IMR-90 (cell line): ENCODE results near the gene SUPV3L1. TPM values are rescaled to one million over a fixed set of nuclear protein-coding genes. Genes with fewer than 3 reads are reported as not detected.

Experiments
- ATAC-seq: fragments of 200-7000 bp; cut with Tn5 transposase; 2 replicates; pipeline ENCODE4 v1.9.1; 2020; ENCODE audit warnings: low read depth, mild to moderate bottlenecking, moderate library complexity
- BruUV-seq: library from RNA; stranded (reverse); fragments of 400-500 nt; replicated peaks from 2 replicates; lab custom pipeline; 2021; lab: Mats Ljungman, UMichigan
- CTCF ChIA-PET: fragments of 300-600 bp; formaldehyde crosslinking; extraction: SDS; loops from one replicate; lab custom pipeline; 2021; ENCODE audit warnings: antibody characterized with exemption; lab: Yijun Ruan, JAX
- POLR2A ChIA-PET: fragments of 300-600 bp; sonication (Branson Sonifier 250); formaldehyde crosslinking; loops from one replicate; lab custom pipeline; 2022; ENCODE audit warnings: antibody characterized with exemption; ENCODE audit not compliant: unreplicated experiment; lab: Charles Lee
- DNase-seq: peaks from one replicate; pipeline ENCODE4 v3.0.0; 2013
- H2AFZ ChIP-seq: replicated peaks from 2 replicates; pipeline ENCODE3; 2013; ENCODE audit warnings: low read length, mild to moderate bottlenecking; ENCODE audit not compliant: poor library complexity
- H2AK5ac ChIP-seq: 2 replicates; pipeline ENCODE4 v1.6.1; 2013; ENCODE audit warnings: low read depth, low read length, inconsistent platforms
- H2AK9ac ChIP-seq: replicated peaks from 2 replicates; pipeline ENCODE3; 2013; ENCODE audit warnings: mild to moderate bottlenecking, low read depth, low read length, moderate library complexity; ENCODE audit not compliant: poor library complexity
- H2BK120ac ChIP-seq: 2 replicates; pipeline ENCODE4 v1.6.1; 2013; ENCODE audit warnings: low read depth, low read length, inconsistent platforms
- H2BK15ac ChIP-seq: 3 replicates; pipeline ENCODE4 v1.6.1; 2013; ENCODE audit warnings: low read depth, low read length, inconsistent platforms
- H2BK20ac ChIP-seq: 2 replicates; pipeline ENCODE4 v1.6.1; 2013; ENCODE audit warnings: low read depth, mild to moderate bottlenecking, inconsistent platforms, low read length, moderate library complexity
- H2BK5ac ChIP-seq: 2 replicates; pipeline ENCODE4 v1.6.1; 2013; ENCODE audit warnings: mild to moderate bottlenecking, low read depth, low read length, inconsistent platforms; ENCODE audit not compliant: poor library complexity, severe bottlenecking
- H3K14ac ChIP-seq: replicated peaks from 2 replicates; pipeline ENCODE4 v1.6.1; 2013; ENCODE audit warnings: low read depth, low read length, inconsistent platforms
- H3K18ac ChIP-seq: 2 replicates; pipeline ENCODE4 v1.6.1; 2013; ENCODE audit warnings: low read depth, low read length, control low read depth
- H3K23ac ChIP-seq: 2 replicates; pipeline ENCODE4 v1.6.1; 2013; ENCODE audit warnings: low read depth, low read length, inconsistent platforms
- H3K27ac ChIP-seq: 2 replicates; pipeline ENCODE4 v1.5.1; 2013; ENCODE audit warnings: mild to moderate bottlenecking, control low read depth, low read length; ENCODE audit not compliant: insufficient read depth
- H3K27me3 ChIP-seq: 2 replicates; pipeline ENCODE4 v1.6.1; 2013; ENCODE audit warnings: low read length; ENCODE audit not compliant: control insufficient read depth, insufficient read depth
- H3K36me3 ChIP-seq: 2 replicates; pipeline ENCODE4 v1.6.1; 2013; ENCODE audit warnings: low read length, mixed read lengths; ENCODE audit not compliant: control insufficient read depth, insufficient read depth
- H3K4ac ChIP-seq: 2 replicates; pipeline ENCODE4 v1.6.1; 2013; ENCODE audit warnings: low read depth, low read length, inconsistent platforms
- H3K4me1 ChIP-seq: 2 replicates; pipeline ENCODE4 v1.6.1; 2013; ENCODE audit warnings: low read length, mixed read lengths; ENCODE audit not compliant: control insufficient read depth, insufficient read depth
- H3K4me2 ChIP-seq: 2 replicates; pipeline ENCODE4 v1.6.1; 2013; ENCODE audit warnings: low read depth, mild to moderate bottlenecking, control low read depth, low read length, moderate library complexity
- H3K4me3 ChIP-seq: 2 replicates; pipeline ENCODE4 v1.5.1; 2013; ENCODE audit warnings: low read depth, mild to moderate bottlenecking, control low read depth, low read length, moderate library complexity; ENCODE audit not compliant: insufficient read depth
- H3K56ac ChIP-seq: 2 replicates; pipeline ENCODE4 v1.6.1; 2013; ENCODE audit warnings: low read length, inconsistent platforms; ENCODE audit not compliant: insufficient read depth; ENCODE audit errors: extremely low read depth
- H3K79me1 ChIP-seq, 2 experiments: 2 replicates each; pipeline ENCODE4 v1.6.1; 2013; ENCODE audit warnings: low read length in 2 of 2, inconsistent platforms in 1 of 2, low read depth in 1 of 2
- H3K9ac ChIP-seq: 2 replicates; pipeline ENCODE4 v1.6.1; 2013; ENCODE audit warnings: low read depth, low read length, control low read depth
- H3K9me1 ChIP-seq: 2 replicates; pipeline ENCODE4 v1.6.1; 2013; ENCODE audit warnings: low read length, inconsistent platforms; ENCODE audit not compliant: insufficient read depth
- H3K9me3 ChIP-seq: 2 replicates; pipeline ENCODE4 v1.6.1; 2013; ENCODE audit warnings: low read length; ENCODE audit not compliant: control insufficient read depth, insufficient read depth
- H4K20me1 ChIP-seq: 2 replicates; pipeline ENCODE4 v1.6.1; 2013; ENCODE audit warnings: low read length, inconsistent platforms; ENCODE audit not compliant: insufficient read depth
- H4K5ac ChIP-seq: 2 replicates; pipeline ENCODE4 v1.6.1; 2013; ENCODE audit warnings: mild to moderate bottlenecking, low read depth, low read length, control low read depth
- H4K8ac ChIP-seq, 2 experiments: 2 replicates each; pipeline ENCODE4 v1.6.1; 2013; ENCODE audit warnings: low read depth in 2 of 2, low read length in 2 of 2, control low read depth in 1 of 2, inconsistent platforms in 1 of 2
- H4K91ac ChIP-seq: 2 replicates; pipeline ENCODE4 v1.6.1; 2013; ENCODE audit warnings: low read depth, low read length, inconsistent platforms; ENCODE audit not compliant: insufficient read depth
- RAD21 ChIP-seq: IDR thresholded peaks from 2 replicates; pipeline ENCODE4 v1.6.1; 2012; ENCODE audit warnings: low read length, improper control_type of control experiment
- WGBS, 2 experiments: methylation state at CpG; one replicate each; pipeline versions ENCODE4 v1.1.5 to v1.1.7; 2013; ENCODE audit warnings: missing lambda C conversion rate in 2 of 2; ENCODE audit not compliant: insufficient read length in 1 of 2; ENCODE audit errors: extremely low coverage in 2 of 2; 5-methylcytosine and 5-hydroxymethylcytosine counted together
- dilution Hi-C: fragments of 300-500 bp; cut with HindIII; formaldehyde crosslinking; loops from one replicate; pipeline ENCODE4 v1.14.3; 2018; ENCODE audit warnings: low sequenced_read_pairs; ENCODE audit not compliant: unreplicated experiment
- in situ Hi-C: fragments of 300-500 bp; cut with MboI; formaldehyde crosslinking; loops from 3 replicates; pipeline ENCODE4 v1.14.3; 2019; ENCODE audit warnings: low sequenced_read_pairs, inconsistent platforms, mixed read lengths
- intact Hi-C: fragments of 100-400 bp; cut with micrococcal nuclease; formaldehyde crosslinking; loops from 2 replicates; pipeline ENCODE4 v1.10.0; 2022
- polyA plus RNA-seq, 3 experiments: library from polyadenylated mRNA; depleted of rRNA; stranded (reverse); fragments of >200 nt; gene quantifications; 2 replicates each; pipeline ENCODE4 v1.2.3, GENCODE V29; 2012; ENCODE audit warnings: low replicate concordance in 1 of 3
- total RNA-seq: library from RNA; depleted of rRNA; stranded (reverse); fragments of >200 nt; gene quantifications from 2 replicates; pipeline ENCODE4 v1.2.3, GENCODE V29; 2012

Gene SUPV3L1
- total and polyA plus RNA-seq, 2 of the 4 experiments (the other 2 are of a cell fraction) = 24.4 to 26.5 TPM

DNA sequence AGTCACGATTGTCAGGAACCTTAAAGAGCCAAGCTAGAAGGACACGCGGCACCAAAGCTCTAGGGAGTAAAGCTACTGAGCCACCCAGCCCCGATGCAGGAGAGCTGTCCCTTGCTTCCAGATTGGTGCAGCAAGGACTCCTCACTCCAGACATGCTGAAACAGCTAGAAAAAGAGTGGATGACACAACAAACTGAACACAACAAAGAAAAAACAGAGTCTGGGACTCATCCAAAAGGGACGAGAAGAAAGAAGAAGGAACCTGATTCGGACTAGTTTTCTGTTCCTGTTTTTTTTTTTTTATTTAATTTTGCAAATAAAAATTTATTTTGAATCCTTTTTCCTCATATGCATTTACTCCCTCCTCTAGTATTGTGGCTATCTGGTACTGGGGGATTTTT lies 28.7 kb downstream of the SUPV3L1 start:
- dilution Hi-C loops (no loop called here), intact Hi-C loops (no loop called here), in situ Hi-C loops (no loop called here)
- Histone ChIP-seq H3K9me3 (no peaks in the 10 kb centered on the region), H3K4me3 (no peak overlapping the region), H2AK9ac (no peak overlapping the region), H3K14ac (no peak overlapping the region), H2BK15ac (no peak overlapping the region), H2BK120ac (no peak overlapping the region), H3K4ac (no peak overlapping the region), H2AFZ (no peak overlapping the region), H4K91ac (no peak overlapping the region), H3K9ac (no peak overlapping the region), H3K27me3 (no peaks in the 10 kb centered on the region), H3K56ac (no peak overlapping the region), H4K5ac (no peak overlapping the region), H3K27ac (no peak overlapping the region), H4K8ac (no peak overlapping the region), H3K79me1 (no peaks in the 10 kb centered on the region), H3K18ac (no peak overlapping the region), H2BK5ac (no peak overlapping the region), H3K4me2 (no peak overlapping the region), H2AK5ac (no peak overlapping the region), H3K9me1 (no peaks in the 10 kb centered on the region), H2BK20ac (no peak overlapping the region), H3K36me3 (peaks cover 29% of the 10 kb centered on the region), H3K23ac (no peak overlapping the region), H3K4me1 (no peaks in the 10 kb centered on the region), H4K20me1 (no peaks in the 10 kb centered on the region)
- CTCF ChIA-PET = interaction anchor here (1.3 kb wide), 1 partner anchor 16 kb away, joined by 3 read pairs; no protein-coding TSS in a partner anchor
- BruUV-seq = no TSS peak
- no peak for TF ChIP-seq RAD21
- no CpG with 5 or more reads among the region's 6 CpGs for WGBS, 2 experiments
- no peak for DNase-seq
- ATAC-seq = no peak
- POLR2A ChIA-PET = interaction anchor here (0.6 kb wide), 1 partner anchor 76 kb away, joined by 8 read pairs; no protein-coding TSS in a partner anchor
